SH-SY5Y (cell line): ENCODE measurements around the gene ADM2.

ENCODE experiments used
- GATA2 ChIP-seq: IDR thresholded peaks from 2 replicates; pipeline ENCODE4 v1.6.1; 2011; ENCODE audit warnings: mild to moderate bottlenecking, low read depth, low read length
- GATA3 ChIP-seq: IDR thresholded peaks from 2 replicates; pipeline ENCODE4 v1.6.1; 2011; ENCODE audit warnings: low read depth, mild to moderate bottlenecking, low read length, moderate library complexity

- no peak for TF ChIP-seq GATA2
- no peak for TF ChIP-seq GATA3
Observed at GRCh38 chr22:50471962-50472361, 9.4 kb upstream of the ADM2 start.
